HG03095 (cell line): Measurements from ENCODE around the gene TRIM9.

Experiments used
- ATAC-seq: cut with Tn5 transposase; IDR thresholded peaks from one replicate; pipeline ENCODE4 v1.9.1; 2021; ENCODE audit warnings: moderate library complexity; ENCODE audit not compliant: unreplicated experiment

TRIM9 gene

DNA sequence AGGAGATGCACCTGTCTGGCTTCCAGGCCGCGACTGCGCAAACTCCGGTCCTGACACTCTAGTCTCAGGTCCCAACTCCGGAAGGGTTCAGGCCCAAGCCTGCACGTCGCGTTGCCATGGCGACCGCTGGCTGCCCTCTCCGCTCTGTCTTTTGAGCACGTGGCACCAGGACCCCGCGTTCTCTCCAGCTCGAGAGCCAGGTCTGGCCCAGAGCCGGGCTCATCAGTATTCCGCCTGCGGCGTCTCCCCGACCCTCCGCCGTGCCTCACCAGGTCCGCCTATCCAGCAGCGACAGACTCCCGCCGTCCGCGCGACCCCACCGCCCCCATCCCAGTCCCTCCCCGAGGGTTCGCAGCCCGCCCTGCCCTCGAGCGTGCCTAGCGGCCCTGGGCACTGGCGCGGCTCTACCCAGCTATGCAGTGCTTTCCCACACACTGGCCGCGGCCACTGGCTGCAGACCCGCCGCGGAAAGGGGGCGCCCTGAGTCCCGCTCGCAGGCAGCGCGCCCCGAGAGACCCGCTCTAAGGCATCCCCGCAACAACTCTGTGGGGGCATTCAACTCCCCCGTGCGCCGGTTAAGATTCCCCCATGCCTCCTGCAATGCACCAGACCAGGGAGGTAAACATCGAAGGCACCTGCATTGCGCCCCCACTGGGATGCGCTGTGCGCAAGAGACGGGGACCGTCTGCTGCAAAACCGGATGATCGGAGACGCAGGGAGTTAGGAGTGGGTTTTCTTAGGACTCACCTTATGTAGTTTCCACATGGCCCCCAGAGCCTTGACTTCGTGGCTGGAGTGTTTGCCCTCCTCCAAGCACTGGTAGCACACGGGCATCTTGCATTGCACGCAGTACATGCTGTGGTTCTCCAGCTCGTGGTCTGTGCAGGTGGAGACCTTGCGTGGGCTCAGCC, 1.3 kb downstream of the TRIM9 start:
- no peak for ATAC-seq

- no peak for ATAC-seq
These were observed 1.9 kb downstream of the TRIM9 start for GRCh38 chr14:51092965-51093364.

- no peak for ATAC-seq
These were observed 5.6 kb downstream of the TRIM9 start for GRCh38 chr14:51089278-51089677.

DNA sequence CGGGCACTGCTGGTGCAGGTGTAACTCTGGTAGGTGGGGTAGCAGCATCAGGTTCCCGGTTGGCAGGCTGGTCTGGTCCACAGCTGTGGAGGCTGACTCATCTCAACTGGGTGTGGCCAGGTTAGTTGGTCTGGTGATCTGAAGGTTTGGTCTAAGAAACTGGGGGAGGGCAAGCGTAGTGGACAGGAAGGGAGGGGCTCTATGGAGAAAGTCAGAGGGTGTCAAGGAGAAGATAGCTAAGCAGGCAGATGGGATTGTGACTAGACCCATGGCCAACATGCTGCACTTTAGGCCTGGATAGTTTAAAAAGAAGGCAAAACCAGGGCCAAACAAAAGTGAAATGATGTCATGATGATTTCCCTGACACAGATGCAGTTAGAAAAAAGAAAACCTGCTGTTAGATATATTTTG, 7.9 kb downstream of the TRIM9 start:
- ATAC-seq: no peak

DNA sequence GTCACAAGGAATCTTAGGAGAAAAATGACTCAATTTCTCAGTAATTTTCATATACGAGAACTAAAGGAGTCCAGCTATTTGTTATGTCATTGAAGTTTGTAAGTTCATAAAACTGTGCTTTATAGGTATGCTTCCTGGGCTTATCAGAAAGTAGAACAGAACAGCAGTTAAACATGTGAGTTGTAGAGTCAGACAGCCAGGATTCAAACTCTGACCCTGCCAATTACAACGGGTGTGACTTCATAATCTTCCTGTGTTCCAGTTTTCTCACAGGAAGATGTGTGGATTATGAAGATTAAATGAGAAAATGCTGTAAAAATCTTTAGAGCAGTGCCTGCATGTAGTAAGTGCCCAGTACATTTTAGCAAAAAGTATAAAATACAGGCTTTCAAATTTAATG, 8.9 kb downstream of the TRIM9 start:
- ATAC-seq: no peak

DNA sequence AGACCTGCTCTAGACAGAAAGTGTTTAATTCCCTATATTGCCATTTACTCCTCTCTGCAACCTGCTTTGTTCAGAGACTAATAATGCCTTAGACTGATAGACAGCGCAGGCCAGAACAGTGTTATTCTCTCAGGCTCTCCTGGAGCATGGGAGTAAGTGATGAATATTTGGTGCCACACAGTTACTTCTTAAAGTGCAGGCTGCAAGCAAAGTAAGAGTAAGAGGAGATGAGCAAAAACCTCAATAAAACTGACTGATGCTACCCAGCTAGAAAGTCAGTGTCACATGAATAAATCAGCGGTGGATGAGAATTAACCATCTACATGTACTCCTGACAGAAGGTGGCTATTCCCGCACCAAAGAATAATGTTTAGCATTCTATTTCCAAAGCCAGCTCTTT, 9.9 kb downstream of the TRIM9 start:
- ATAC-seq: no peak

DNA sequence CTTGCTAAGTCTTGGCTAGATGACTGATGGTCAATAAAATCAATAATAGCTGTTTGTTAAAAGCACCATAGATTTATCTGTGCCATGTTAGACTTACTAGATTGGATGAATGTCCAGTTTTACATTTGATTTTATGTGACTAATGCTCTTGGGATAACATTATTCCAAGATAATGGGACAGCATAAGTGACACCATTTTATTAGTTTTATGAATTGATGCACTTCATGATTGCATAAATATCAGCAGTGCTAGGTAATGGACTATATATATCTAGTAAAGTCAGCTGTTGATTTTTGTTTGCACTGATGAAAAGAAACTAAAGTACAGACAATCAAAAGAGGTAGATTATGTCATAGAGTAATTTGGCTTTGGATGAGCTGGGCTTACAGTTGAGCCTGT, 10.4 kb downstream of the TRIM9 start:
- no peak for ATAC-seq

- no peak for ATAC-seq
These were observed 12.6 kb downstream of the TRIM9 start for GRCh38 chr14:51082349-51082748.

DNA sequence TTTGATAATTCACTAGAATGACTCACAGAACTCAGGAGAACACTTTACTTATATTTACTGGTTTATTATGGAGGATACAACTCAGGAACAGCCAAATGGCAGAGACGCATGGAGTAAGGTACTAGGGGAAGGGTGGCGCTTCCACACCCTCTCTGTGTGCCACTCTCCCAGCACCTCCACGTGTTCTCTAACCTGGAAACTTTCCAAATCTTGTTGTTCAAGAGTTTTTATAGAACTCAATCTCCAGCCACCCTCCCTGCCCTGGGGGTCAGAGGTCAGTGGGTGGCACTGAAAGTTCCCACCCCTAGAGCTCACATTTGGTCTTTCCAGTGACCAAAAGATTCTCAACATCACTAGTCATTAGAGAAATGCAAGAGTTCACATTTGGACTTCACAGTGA, 13.2 kb downstream of the TRIM9 start:
- no peak for ATAC-seq

GRCh38 chr14:51081209-51081608, 13.7 kb downstream of the TRIM9 start:
- no peak for ATAC-seq

DNA sequence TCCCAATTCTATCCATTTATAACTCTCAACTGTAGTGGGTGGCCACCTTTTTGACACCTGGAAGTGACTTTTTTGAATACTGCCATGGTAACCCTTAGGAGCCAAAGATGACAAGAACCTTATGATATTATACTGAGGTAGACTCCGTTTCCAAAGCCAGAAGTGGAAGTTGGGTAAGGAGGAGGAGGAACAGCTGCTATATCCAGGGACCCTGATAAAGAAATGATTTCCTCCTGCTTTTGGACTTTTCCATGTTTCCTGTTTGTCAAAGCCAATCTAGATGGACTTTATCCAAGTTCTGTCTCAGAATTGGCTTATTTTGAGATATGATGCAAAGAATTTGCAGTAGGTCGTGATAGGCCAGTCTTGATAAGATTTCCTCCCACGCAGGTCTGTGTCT, 14.3 kb downstream of the TRIM9 start:
- ATAC-seq: no peak

DNA sequence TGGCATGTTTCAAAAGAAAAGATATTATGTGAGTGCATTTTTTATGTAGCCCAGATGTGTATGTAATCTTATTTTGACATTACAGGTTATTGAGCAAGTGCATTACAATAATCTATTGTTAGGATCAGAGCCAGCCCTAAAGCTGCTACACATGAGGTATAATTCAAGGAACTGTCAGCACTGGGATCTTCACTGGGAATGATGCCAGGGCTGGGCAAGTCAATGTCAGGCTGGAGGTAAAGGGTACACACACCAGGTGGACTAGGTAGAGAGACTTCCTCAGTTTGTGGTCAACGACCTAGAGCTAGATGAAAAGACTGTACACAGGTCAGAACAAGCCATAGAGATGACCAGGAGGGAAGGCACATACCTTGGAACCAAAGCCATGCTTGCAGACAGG, 15.4 kb downstream of the TRIM9 start:
- no peak for ATAC-seq

- ATAC-seq: no peak
These were observed 15.8 kb downstream of the TRIM9 start for GRCh38 chr14:51079085-51079484.

GRCh38 chr14:51074701-51075385, 20.1 kb downstream of the TRIM9 start:
- ATAC-seq: no peak

DNA sequence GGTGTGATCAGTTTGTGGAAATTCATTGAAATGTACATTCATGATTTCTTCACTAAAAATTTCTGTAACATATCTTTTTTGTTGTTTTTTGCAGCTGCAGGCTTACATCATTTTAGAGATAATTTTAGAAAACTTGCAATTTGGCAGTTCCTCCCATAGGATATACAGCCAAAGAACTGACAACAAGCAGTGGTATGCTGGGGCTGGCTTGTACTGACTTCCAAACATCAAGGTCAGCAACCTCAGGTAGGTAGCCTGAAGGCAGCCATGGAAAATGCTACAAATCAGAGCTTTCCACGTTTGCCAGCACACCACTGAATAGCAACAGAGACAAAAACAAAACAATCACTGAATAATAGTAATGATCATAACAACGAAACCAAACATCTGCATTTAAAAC, 21.2 kb downstream of the TRIM9 start:
- ATAC-seq: no peak

GRCh38 chr14:51072976-51073375, 21.9 kb downstream of the TRIM9 start:
- no peak for ATAC-seq

- ATAC-seq: no peak
These were observed 23.0 kb downstream of the TRIM9 start for GRCh38 chr14:51071857-51072256.

DNA sequence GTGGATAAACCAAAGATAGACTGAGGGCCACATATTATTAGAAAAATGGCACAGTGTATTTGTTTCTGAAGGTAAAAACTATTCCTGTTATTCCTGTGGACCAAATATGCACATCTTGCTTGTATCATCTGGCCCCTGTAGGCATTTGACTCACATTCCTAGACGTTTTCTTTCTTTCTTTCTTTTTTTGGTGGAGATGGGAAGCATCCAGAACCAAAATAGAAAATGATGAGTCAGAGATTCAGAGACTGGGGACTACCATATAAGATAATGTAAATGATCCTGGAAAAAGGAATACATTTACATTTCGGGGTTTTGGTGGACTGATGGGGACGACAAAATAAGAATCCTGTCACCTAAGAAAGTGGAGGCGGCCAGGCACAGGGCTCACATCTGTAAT, 24.2 kb downstream of the TRIM9 start:
- no peak for ATAC-seq

DNA sequence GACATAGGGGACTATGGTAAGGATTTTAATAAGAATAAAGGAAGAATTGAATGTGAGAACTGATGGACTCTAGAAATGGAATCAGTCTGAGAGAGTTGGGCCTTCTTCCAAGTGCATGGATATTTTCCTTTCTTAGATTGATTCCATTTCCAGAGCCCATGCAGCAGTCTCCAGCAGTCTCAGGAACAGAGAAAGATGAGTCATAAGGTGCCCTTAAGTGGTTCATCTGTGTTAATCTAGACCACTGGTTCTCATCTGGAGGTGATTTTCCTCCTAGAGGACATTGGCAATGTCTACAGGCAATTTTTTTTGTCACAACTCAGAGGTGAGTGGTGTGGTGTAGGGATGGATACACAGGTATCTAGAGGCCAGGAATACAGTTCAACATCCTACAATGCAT, 25.9 kb downstream of the TRIM9 start:
- ATAC-seq: no peak

GRCh38 chr14:51068268-51068667, 26.6 kb downstream of the TRIM9 start:
- ATAC-seq: no peak

- no peak for ATAC-seq
These were observed 27.6 kb downstream of the TRIM9 start for GRCh38 chr14:51067295-51067694.

DNA sequence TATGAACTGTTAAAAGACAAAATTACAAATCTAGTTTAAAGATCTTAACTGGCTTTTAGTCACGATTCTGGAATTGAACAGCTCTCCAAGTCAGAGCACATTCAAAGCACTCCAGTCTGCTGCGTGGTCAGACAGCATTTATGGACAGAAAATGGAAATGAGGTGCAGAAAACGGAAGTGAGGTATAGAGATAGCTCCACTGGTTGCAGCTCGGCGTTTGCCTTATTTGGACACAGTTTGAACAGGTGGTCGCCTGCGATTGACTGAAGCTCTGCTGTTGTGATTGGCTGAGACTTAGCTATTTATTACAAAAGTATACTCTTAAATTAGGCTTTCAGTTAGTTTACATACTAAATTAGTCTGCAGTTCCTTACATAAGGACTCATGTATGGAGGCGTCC, 28.3 kb downstream of the TRIM9 start:
- no peak for ATAC-seq
